OCI-LY1 (cell line): Measurements from ENCODE around the gene KANSL1.

ENCODE experiments used
- EZH2 ChIP-seq: fragments of 200-600 bp; sonication (generic), shearing (Covaris generic); IDR thresholded peaks from 2 replicates; pipeline ENCODE4 v1.8.0; 2017; ENCODE audit warnings: borderline replicate concordance, mixed run types, mild to moderate bottlenecking, antibody characterized with exemption, low read length, moderate library complexity, mixed read lengths
- TF ChIP-seq, protein P1 (sequence below): fragments of 200-600 bp; sonication (generic), shearing (Covaris generic); IDR thresholded peaks from 2 replicates; pipeline ENCODE4 v1.5.1; 2017; ENCODE audit warnings: mild to moderate bottlenecking, antibody characterized with exemption, low read length, moderate library complexity, mixed read lengths

GRCh38 chr17:46198233-46198632, 5.0 kb upstream of the KANSL1 start:
- no peak for TF ChIP-seq EZH2
- TF ChIP-seq, protein P1, sequence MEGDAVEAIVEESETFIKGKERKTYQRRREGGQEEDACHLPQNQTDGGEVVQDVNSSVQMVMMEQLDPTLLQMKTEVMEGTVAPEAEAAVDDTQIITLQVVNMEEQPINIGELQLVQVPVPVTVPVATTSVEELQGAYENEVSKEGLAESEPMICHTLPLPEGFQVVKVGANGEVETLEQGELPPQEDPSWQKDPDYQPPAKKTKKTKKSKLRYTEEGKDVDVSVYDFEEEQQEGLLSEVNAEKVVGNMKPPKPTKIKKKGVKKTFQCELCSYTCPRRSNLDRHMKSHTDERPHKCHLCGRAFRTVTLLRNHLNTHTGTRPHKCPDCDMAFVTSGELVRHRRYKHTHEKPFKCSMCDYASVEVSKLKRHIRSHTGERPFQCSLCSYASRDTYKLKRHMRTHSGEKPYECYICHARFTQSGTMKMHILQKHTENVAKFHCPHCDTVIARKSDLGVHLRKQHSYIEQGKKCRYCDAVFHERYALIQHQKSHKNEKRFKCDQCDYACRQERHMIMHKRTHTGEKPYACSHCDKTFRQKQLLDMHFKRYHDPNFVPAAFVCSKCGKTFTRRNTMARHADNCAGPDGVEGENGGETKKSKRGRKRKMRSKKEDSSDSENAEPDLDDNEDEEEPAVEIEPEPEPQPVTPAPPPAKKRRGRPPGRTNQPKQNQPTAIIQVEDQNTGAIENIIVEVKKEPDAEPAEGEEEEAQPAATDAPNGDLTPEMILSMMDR = no peak
